Measurements from ENCODE around the gene SGSM1. TPM values are rescaled to one million over a fixed set of nuclear protein-coding genes. Genes with fewer than 3 reads are reported as not detected.

The SGSM1 gene
- total RNA-seq, 1 experiment from 2014 or later, result 4.3 TPM

DNA sequence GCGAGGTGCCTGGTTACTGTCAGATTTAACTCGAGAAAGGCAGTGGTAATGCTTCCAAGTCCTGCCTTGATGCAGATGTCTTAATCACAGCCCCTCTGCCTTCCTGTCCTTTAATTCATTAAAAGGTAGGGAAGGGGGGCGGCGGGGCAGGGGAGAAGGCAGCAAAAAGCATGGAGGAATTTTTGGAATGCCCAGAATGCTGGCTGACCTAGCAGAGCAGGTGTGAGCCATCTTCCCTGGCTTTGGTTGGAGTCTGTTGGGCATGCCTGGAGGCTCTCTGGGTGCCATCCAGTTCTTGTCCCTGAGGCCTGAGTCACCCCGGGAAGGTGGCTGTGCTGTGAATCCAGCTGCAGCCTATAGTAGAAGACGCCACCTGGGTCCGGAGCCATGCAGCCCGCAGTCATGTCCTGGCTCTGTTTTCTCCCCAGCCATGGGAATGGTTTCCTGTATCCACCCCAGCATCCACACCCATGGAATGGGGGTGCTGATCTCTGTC, 162.1 kb downstream of the SGSM1 start:
- no peak overlapping the region for H3K56ac ChIP-seq (ENCODE audit: insufficient read length, low read depth, low read length)
- Mint-ChIP-seq H3K9me3 (no peaks in the 10 kb centered on the region), H3K36me3 (ENCODE audit: insufficient read depth in 1 of 3, low read depth in 3 of 3) (peaks cover 0 to 7% (median 3%) of the 10 kb centered on the region in 3 experiments; a peak in 3 of 7 replicates), H3K4me1 (peaks cover 44 to 50% of the 10 kb centered on the region in 2 experiments), H3K27ac (peak overlapping the region; percentile 52 to 98 (median 85); a peak in 6 of 7 replicates), H3K4me3 (no peak overlapping the region), H3K27me3 (ENCODE audit: low read depth) (no peaks in the 10 kb centered on the region)
- H3K23ac ChIP-seq (ENCODE audit: insufficient read length, low read depth, low read length), result no peak overlapping the region
- peak overlapping the region; percentile 86 for H3K4ac ChIP-seq (ENCODE audit: low read depth, low read length)
- peak overlapping the region; percentile 59 for H4K5ac ChIP-seq (ENCODE audit: insufficient read length, low read depth, low read length)
- peak; percentile 94 for DNase-seq
- TF ChIP-seq, protein P1, sequence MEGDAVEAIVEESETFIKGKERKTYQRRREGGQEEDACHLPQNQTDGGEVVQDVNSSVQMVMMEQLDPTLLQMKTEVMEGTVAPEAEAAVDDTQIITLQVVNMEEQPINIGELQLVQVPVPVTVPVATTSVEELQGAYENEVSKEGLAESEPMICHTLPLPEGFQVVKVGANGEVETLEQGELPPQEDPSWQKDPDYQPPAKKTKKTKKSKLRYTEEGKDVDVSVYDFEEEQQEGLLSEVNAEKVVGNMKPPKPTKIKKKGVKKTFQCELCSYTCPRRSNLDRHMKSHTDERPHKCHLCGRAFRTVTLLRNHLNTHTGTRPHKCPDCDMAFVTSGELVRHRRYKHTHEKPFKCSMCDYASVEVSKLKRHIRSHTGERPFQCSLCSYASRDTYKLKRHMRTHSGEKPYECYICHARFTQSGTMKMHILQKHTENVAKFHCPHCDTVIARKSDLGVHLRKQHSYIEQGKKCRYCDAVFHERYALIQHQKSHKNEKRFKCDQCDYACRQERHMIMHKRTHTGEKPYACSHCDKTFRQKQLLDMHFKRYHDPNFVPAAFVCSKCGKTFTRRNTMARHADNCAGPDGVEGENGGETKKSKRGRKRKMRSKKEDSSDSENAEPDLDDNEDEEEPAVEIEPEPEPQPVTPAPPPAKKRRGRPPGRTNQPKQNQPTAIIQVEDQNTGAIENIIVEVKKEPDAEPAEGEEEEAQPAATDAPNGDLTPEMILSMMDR (conservative IDR thresholded peaks at IDR 0.05), result no peak
- WGBS (ENCODE audit: extremely low coverage, insufficient read length, low lambda C conversion rate), result no CpG with 5 or more reads among the region's 8 CpGs
- no peak overlapping the region for H3K9ac ChIP-seq (ENCODE audit: extremely low read depth, insufficient read length, low read length)
- peak overlapping the region; percentile 26 for H2BK5ac ChIP-seq (ENCODE audit: insufficient read length, low read length)
- no peaks in the 10 kb centered on the region for H3K23me2 ChIP-seq (ENCODE audit: insufficient read length, low read depth, low read length, poor library complexity, severe bottlenecking)
- H3T11ph ChIP-seq (ENCODE audit: low read length), result no peak overlapping the region
- no peaks in the 10 kb centered on the region for H3K27me3 ChIP-seq (ENCODE audit: insufficient read depth, low read length)
- no peaks in the 10 kb centered on the region for H3K9me3 ChIP-seq (ENCODE audit: control insufficient read depth, low read depth, low read length)
- H4K8ac ChIP-seq (replicated peaks; ENCODE audit: insufficient read length, low read depth, low read length), result peak overlapping the region; percentile 19
- peak overlapping the region; percentile 82 for H4K91ac ChIP-seq (ENCODE audit: insufficient read length, low read depth, low read length)
- peak overlapping the region; percentile 52 for H2AK5ac ChIP-seq (ENCODE audit: insufficient read length, low read length)
- H3K4me2 ChIP-seq (ENCODE audit: insufficient read depth, insufficient read length, low read length), result no peak overlapping the region
- peak overlapping the region; percentile 79 for H3K27ac ChIP-seq (ENCODE audit: insufficient read length, low read depth, low read length)
- H3K79me2 ChIP-seq (ENCODE audit: insufficient read depth, low read length), result 0 out of 2 replicates have a peak, but pooled peaks cover 3% of the 10 kb centered on the region
- H4K20me1 ChIP-seq (ENCODE audit: control insufficient read depth, insufficient read depth, insufficient read length), result no peaks in the 10 kb centered on the region
- H2BK20ac ChIP-seq (ENCODE audit: low read depth, low read length, poor library complexity, severe bottlenecking), result no peak overlapping the region
- no peak overlapping the region for H2AFZ ChIP-seq (ENCODE audit: low read length)
- peak overlapping the region; percentile 62 for H3K14ac ChIP-seq (ENCODE audit: insufficient read depth, low read length)
- peaks cover 12% of the 10 kb centered on the region for H3K4me1 ChIP-seq (ENCODE audit: insufficient read depth, low read length)
- H3K79me1 ChIP-seq (ENCODE audit: insufficient read depth, low read depth, low read length, poor library complexity, severe bottlenecking), result no peaks in the 10 kb centered on the region
- H2BK12ac ChIP-seq (ENCODE audit: insufficient read length, low read depth, low read length), result peak overlapping the region; percentile 100
- H3K18ac ChIP-seq (ENCODE audit: insufficient read length, low read depth, low read length), result peak overlapping the region; percentile 90
- no peak overlapping the region for H2BK15ac ChIP-seq (ENCODE audit: low read depth, low read length)
- peak overlapping the region; percentile 83 for H2BK120ac ChIP-seq (ENCODE audit: low read depth, low read length, poor library complexity, severe bottlenecking)
